Pons (tissue), 1 donor: Measurements from ENCODE around the gene PFDN6.
"Not testable (repeated sequence)": the region's sequence is repeated elsewhere in the genome, so short reads cannot be mapped to it uniquely, and the experiment has no call there.

Experiments
- DNase-seq: peaks from one replicate; pipeline ENCODE4 v3.0.0-alpha.2; 2016; ENCODE audit warnings: low spot score

PFDN6 gene

GRCh38 chr6:33288921-33289783, at the start of gene PFDN6, which contains the start of gene WDR46:
Gene PFDN6, plus strand, starts transcription at chr6:33289601. Its CDS starts 256 bp downstream, at chr6:33289857.
Gene WDR46, minus strand, starts transcription at chr6:33289239. Its CDS starts 69 bp downstream, at chr6:33289170.
- peak; percentile 99 for DNase-seq

- DNase-seq, result no peak
Observed at GRCh38 chr6:33241968-33242367, 47.4 kb upstream of the PFDN6 start.

DNA sequence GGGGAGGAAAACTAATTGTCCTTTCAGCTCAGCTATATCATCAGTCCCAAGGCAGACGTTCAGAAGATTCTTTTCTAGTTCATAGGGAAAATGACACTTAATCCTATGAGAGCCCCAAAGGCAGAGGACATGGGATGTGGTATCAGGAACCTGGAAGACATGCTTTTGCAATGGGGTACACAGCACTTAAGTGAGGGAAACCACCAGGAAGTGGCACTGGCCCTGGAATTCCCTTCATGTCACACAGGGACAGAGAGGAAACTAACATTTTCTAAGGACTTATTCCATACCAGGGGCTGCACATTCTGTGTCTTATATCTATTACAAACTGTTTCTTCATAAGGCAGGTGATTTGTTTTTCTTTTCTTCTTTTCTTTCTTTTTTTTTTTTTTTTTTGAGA, 45.9 kb upstream of the PFDN6 start:
- DNase-seq, result no peak

DNA sequence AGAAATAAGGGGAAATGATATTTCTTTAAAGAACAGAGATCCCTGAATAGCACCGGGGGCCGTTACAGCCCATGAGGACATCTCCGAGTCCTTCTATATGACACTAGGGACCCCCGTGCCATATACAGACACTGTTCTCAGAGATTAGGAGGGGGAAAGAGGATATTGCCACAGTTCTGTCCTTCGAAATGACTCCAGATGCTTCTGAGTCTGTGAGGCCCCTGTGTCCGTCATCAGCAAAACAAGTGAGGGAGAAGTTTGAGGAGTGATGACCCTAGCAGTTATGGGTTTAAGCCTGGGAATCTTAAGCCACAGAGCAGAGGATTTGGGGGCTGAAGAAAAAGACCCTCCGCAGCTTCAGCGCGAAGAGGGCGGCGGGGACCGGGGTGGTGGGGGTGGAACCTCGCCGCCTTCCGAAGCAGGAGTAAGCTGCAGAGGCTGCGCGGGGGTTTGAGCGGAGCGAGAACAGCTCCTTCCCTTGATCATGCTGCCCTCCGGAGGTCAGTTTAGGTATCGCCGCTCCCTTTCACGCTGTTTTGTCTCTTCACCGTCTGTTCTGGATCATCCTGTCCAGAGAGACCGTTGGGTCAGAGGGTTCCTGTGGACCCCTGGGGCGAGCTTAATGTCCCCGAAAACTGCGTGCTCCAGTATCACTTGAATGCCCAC, 41.3 kb upstream of the PFDN6 start:
- DNase-seq, result peak; percentile 87

GRCh38 chr6:33248643-33248931, 40.8 kb upstream of the PFDN6 start:
- DNase-seq, result no peak

GRCh38 chr6:33248932-33249731, 40.3 kb upstream of the PFDN6 start:
- peak; percentile 99 for DNase-seq

- DNase-seq, result no peak
Observed at GRCh38 chr6:33249732-33250630, 39.4 kb upstream of the PFDN6 start.

- DNase-seq, result no peak
Observed at GRCh38 chr6:33250731-33251130, 38.7 kb upstream of the PFDN6 start.

DNA sequence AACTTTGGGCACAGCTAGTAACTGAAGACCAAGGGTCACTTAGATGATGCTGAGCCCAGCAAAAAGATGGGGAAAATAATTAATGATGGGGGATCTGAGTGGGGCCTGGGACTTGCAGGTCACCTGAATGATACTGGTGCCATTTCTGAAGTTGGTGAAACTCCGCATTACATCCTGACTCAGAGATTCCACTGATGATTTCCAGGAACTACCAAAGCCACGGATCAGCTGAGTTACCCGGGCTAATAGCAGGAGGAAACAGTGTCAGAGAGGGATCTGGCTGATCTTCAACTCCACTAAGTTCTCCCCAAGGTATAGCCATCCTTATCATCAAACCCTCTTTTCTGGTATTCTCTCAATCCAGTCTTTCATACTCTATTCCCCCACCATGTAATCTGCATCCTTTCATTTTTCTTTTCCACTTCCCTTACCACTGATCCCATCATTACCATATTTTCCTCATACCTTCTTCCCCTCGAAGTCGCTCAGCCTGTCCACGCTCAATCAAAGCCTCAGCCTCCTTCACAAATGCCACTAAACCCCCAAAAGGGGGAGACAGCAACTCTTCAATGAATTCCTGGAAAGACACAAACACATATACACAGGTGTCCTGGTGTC, 37.9 kb upstream of the PFDN6 start:
- DNase-seq, result no peak

- DNase-seq, result no peak
Observed at GRCh38 chr6:33252759-33253158, 36.6 kb upstream of the PFDN6 start.

GRCh38 chr6:33254591-33254990, 34.8 kb upstream of the PFDN6 start:
- DNase-seq, result no peak

GRCh38 chr6:33259032-33259431, 30.4 kb upstream of the PFDN6 start:
- DNase-seq, result no peak

- not testable (repeated sequence) for DNase-seq
Observed at GRCh38 chr6:33262490-33262889, 26.9 kb upstream of the PFDN6 start.

DNA sequence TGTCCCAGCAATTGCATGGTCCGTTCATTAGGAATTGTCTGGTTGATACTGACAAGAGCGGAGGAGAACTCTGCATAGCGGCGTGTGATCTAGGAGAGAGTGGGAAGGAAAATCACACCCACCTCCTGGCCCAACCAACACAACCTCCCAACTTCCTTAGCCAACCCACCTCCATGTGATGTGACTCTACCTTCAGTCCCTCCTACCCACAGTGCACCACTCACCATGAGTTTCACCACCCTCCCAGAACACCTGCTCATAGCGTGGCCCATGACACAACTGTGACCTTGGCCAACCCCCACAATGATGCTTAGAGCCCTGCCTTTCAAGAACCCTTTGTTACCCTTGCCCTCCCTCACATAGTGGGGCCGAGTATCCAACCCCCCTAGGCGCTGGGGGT, 25.4 kb upstream of the PFDN6 start:
- DNase-seq, result no peak

DNA sequence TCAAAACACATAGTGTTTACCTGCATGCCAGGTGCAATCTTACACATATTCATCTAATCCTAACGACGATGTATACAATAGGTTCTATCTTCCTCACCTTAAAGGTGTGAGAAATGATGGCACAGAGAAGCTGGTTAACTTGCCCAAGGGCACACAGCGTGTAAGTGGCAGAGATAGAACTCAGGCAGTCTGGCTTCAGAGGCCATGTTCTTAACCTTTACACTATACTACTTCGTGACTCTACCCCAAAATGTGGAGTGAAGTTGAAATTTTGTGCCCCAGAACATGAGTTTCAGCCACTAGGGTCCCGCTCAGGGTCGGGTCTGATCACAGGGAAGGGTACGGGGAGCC, 18.3 kb upstream of the PFDN6 start:
- DNase-seq, result no peak

DNA sequence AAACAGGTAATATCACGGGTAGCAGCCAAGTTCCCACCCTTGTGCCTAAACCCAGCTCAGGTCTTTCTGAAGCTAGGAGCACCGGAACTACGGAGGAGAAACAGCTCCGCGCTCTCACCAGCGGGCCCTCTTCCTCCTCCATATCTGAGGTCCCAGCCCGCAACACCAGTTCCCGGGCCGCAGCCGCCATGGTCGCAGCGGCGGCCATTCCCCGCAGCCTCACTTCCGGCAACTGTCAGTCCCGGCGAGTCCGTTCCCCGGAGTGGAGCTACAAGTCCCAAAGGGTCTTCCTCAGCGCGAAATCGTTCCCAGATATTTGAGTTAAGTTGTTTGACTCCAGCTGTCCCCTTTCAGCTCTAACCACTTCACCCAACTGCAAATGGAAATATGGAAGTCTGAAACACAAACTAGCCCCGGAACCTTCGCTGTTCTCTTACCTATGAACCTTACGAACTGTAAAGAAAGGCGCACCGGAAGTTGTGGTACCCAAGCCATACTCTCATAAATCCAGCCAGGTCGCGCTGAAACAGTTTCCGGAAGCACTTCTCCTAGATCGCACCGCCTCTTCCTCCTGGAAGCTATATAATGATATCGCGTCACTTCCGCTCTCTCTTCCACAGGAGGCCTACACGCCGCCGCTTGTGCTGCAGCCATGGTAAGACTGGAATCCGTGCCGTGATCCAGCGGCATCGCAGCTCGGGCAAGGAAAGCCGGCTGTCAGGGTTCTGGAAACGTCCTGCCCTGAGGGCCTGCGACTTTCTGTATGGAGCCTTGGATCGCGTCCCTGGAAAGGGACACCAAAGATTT, 17.7 kb upstream of the PFDN6 start, which contains the start of the genes RPS18 and VPS52:
TSS of gene RPS18 (plus strand) at position 608 of the 807 bp plus-strand sequence. CDS start at position 653, 45 bp downstream.
TSS of gene VPS52 (minus strand) at position 409 of the 807 bp plus-strand sequence. CDS start at position 208, 201 bp downstream.
- peak; percentile 100 for DNase-seq

- no peak for DNase-seq
Observed at GRCh38 chr6:33272275-33273128, 16.9 kb upstream of the PFDN6 start.

DNA sequence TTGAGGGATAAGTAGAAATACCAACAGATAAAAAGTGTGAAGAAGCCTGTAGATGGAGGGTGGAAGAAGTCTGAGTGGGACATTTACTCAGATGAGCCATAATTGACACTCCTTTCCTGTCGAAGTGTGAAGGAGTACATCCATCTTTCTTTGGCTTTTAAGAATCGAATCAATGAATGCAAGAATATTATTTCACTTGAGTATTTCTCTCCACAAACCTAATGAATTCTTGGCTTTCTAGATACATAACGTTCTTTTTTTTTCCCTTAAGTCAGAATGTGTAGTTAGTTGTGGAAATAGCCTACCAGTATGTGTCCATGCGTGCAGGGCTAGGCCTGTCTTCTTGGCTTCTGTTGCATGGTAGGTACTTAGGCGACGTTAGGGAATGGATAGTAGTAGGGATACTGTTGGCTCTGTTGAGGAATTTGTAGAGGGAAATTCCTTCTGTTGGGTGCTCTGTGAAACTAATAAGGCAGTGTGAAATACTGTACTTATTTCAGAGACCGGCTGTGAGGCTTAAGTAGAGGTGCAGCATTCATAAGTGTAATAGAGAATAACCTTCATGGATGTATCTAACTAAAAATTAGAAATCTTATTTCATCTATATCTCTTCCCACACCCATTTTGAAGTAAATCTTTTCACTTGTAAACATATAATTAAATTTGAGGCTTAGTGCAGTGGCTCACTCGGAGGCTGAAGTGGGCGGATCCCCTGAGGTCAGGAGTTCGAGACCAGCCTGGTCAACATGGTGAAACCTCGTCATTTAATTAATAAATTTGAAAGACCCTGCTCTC, 16.1 kb upstream of the PFDN6 start:
- no peak for DNase-seq
